SKM-1 treated with dmso at 0.1 percent for 144 hours (cell line): ENCODE results near the gene CENPP.

Experiments
- DNase-seq: peaks from one replicate; lab custom pipeline; 2025; ENCODE audit not compliant: unreplicated experiment; lab: John Stamatoyannopoulos, UW

CENPP gene

GRCh38 chr9:92312887-92313623, 12.7 kb upstream of the CENPP start:
- no peak for DNase-seq

- DNase-seq, result no peak
These were observed 12.1 kb upstream of the CENPP start for GRCh38 chr9:92313624-92314012.

GRCh38 chr9:92315456-92315855, 10.3 kb upstream of the CENPP start:
- DNase-seq, result no peak

- no peak for DNase-seq
These were observed 1.3 kb upstream of the CENPP start for GRCh38 chr9:92324431-92324830.

- DNase-seq, result peak; percentile 36
These were observed 874 bp upstream of the CENPP start for GRCh38 chr9:92324889-92325268.

- DNase-seq, result no peak
These were observed 293 bp downstream of the CENPP start for GRCh38 chr9:92325991-92326500.

- DNase-seq, result no peak
These were observed 1.6 kb downstream of the CENPP start for GRCh38 chr9:92327283-92327850.

GRCh38 chr9:92328225-92328624, 2.5 kb downstream of the CENPP start:
- DNase-seq, result no peak

- no peak for DNase-seq
These were observed 7.0 kb downstream of the CENPP start for GRCh38 chr9:92332577-92333281.

- DNase-seq, result no peak
These were observed 7.5 kb downstream of the CENPP start for GRCh38 chr9:92333282-92333634.

- no peak for DNase-seq
These were observed 15.8 kb downstream of the CENPP start for GRCh38 chr9:92341578-92341977.

GRCh38 chr9:92342825-92343488, 17.2 kb downstream of the CENPP start:
- no peak for DNase-seq

- DNase-seq, result no peak
These were observed 19.8 kb downstream of the CENPP start for GRCh38 chr9:92345582-92345981.

GRCh38 chr9:92349771-92350739, 24.3 kb downstream of the CENPP start:
- DNase-seq, result no peak

GRCh38 chr9:92350740-92351133, 25.0 kb downstream of the CENPP start:
- DNase-seq, result no peak

GRCh38 chr9:92353051-92353450, 27.3 kb downstream of the CENPP start:
- DNase-seq, result no peak

- no peak for DNase-seq
These were observed 33.7 kb downstream of the CENPP start for GRCh38 chr9:92359394-92359995.

GRCh38 chr9:92360083-92360482, 34.3 kb downstream of the CENPP start:
- DNase-seq, result no peak

- DNase-seq, result no peak
These were observed 43.3 kb downstream of the CENPP start for GRCh38 chr9:92369075-92369474.

- DNase-seq, result no peak
These were observed 47.4 kb downstream of the CENPP start for GRCh38 chr9:92373167-92373566.
